K562 (cell line): ENCODE results near the gene WDR72. TPM values are rescaled to one million over a fixed set of nuclear protein-coding genes. Genes with fewer than 3 reads are reported as not detected.

Experiments
- ATAC-seq: fragments of 200-7000 bp; cut with Tn5 transposase; 3 replicates; pipeline ENCODE4 v1.9.1; 2020; ENCODE audit warnings: moderate library complexity
- BruUV-seq: library from RNA; stranded (reverse); fragments of 400-500 nt; replicated peaks from 2 replicates; lab custom pipeline; 2021; lab: Mats Ljungman, UMichigan
- CTCF ChIA-PET: fragments of 300-600 bp; formaldehyde crosslinking; extraction: SDS; loops from one replicate; lab custom pipeline; 2021; ENCODE audit warnings: low intra/inter-chr PET ratio; lab: Yijun Ruan, JAX
- POLR2A ChIA-PET: fragments of 300-600, 350-650 bp; sonication (Branson Sonifier 250); formaldehyde crosslinking; extraction: SDS; loops from one replicate; lab custom pipeline; 2021; ENCODE audit warnings: antibody characterized with exemption, inconsistent platforms; lab: Yijun Ruan, JAX
- DNase-seq, 4 experiments: peaks; one replicate each; pipeline versions ENCODE4 v3.0.0 to v3.0.0-alpha.2; 2011 to 2018; ENCODE audit warnings: low spot score in 3 of 4, mixed read lengths in 3 of 4; ENCODE audit errors: extremely low read depth in 1 of 4
- FAIRE-seq: peaks from 2 replicates; lab custom pipeline; 2011; peaks lifted over from hg19 to GRCh38; lab: Jason Lieb, UNC
- H2AFZ ChIP-seq: 2 replicates; pipeline ENCODE4 v1.6.0; 2011; ENCODE audit warnings: low read depth, low read length, control low read depth, inconsistent platforms
- H3K27ac ChIP-seq: fragments of 200-600 bp; 3 replicates; pipeline ENCODE4 v1.8.0; 2011; ENCODE audit warnings: low read depth, mild to moderate bottlenecking, control low read depth, inconsistent platforms, low read length, moderate library complexity, mixed read lengths; ENCODE audit errors: extremely low read depth
- H3K27me3 ChIP-seq, 2 experiments: fragments of 300-600 bp in 1 of 2; 2 replicates in 1 of 2; 3 replicates in 1 of 2; pipeline versions ENCODE4 v1.6.0 to v1.8.0; 2011; ENCODE audit warnings: inconsistent platforms in 2 of 2, low read length in 2 of 2, mild to moderate bottlenecking in 1 of 2, mixed read lengths in 1 of 2, moderate library complexity in 1 of 2; ENCODE audit not compliant: control insufficient read depth in 2 of 2, insufficient read depth in 2 of 2
- H3K36me3 ChIP-seq: fragments of 300-600 bp; 3 replicates; pipeline ENCODE4 v1.8.0; 2011; ENCODE audit warnings: mild to moderate bottlenecking, low read length, inconsistent platforms; ENCODE audit not compliant: control insufficient read depth, insufficient read depth
- H3K4me1 ChIP-seq, 2 experiments: fragments of 200-600 bp in 1 of 2; replicated peaks in 1 of 2; 2 replicates in 1 of 2; 3 replicates in 1 of 2; pipeline versions ENCODE4 v1.5.1 to v1.8.0; 2011; ENCODE audit warnings: inconsistent platforms in 2 of 2, low read length in 2 of 2, mild to moderate bottlenecking in 1 of 2, mixed read lengths in 1 of 2, moderate library complexity in 1 of 2; ENCODE audit not compliant: control insufficient read depth in 2 of 2, insufficient read depth in 2 of 2
- H3K4me2 ChIP-seq: 2 replicates; pipeline ENCODE4 v1.6.1; 2011; ENCODE audit warnings: low read length, control low read depth, inconsistent platforms, mixed read lengths; ENCODE audit not compliant: insufficient read depth
- H3K4me3 ChIP-seq: fragments of 200-600 bp; sonication (generic), shearing (Covaris generic); 2 replicates; pipeline ENCODE4 v1.5.1; 2016; ENCODE audit warnings: control low read depth, inconsistent platforms
- H3K79me2 ChIP-seq: fragments of 200-600 bp; 3 replicates; pipeline ENCODE4 v1.8.0; 2011; ENCODE audit warnings: low read length, inconsistent platforms; ENCODE audit not compliant: control insufficient read depth, insufficient read depth
- H3K9ac ChIP-seq, 2 experiments: 2 replicates each; pipeline versions ENCODE4 v1.6.0 to v1.6.1; 2011; ENCODE audit warnings: low read depth in 2 of 2, low read length in 2 of 2, control low read depth in 1 of 2, inconsistent platforms in 1 of 2, mild to moderate bottlenecking in 1 of 2, mixed read lengths in 1 of 2; ENCODE audit not compliant: insufficient read depth in 1 of 2
- H3K9me1 ChIP-seq: one replicate; pipeline ENCODE4 v1.6.0; 2011; ENCODE audit warnings: inconsistent platforms, mild to moderate bottlenecking, low read length, moderate library complexity; ENCODE audit not compliant: control insufficient read depth, insufficient read depth
- H3K9me3 ChIP-seq: replicated peaks from 2 replicates; pipeline ENCODE4 v1.5.1; 2011; ENCODE audit warnings: low read depth, low read length, inconsistent platforms; ENCODE audit not compliant: control insufficient read depth, insufficient read depth
- H4K20me1 ChIP-seq: replicated peaks from 2 replicates; pipeline ENCODE4 v1.6.1; 2011; ENCODE audit warnings: low read length, inconsistent platforms, mixed read lengths; ENCODE audit not compliant: control insufficient read depth, insufficient read depth
- KLF6 ChIP-seq: fragments of 250-450 bp; sonication (Bioruptor Pico); IDR thresholded peaks from 2 replicates; pipeline ENCODE4 v1.4.0; 2020; ENCODE audit warnings: mild to moderate bottlenecking, moderate library complexity, borderline replicate concordance
- MAFG ChIP-seq: fragments of 450-650 bp; conservative IDR thresholded peaks from 2 replicates; pipeline ENCODE4 v1.6.1; 2016; ENCODE audit warnings: missing genetic modification characterization, missing compliant biosample characterization
- MAFK ChIP-seq: IDR thresholded peaks from 2 replicates; pipeline ENCODE4 v1.6.1; 2011; ENCODE audit warnings: low read length, improper control_type of control experiment
- MTA2 ChIP-seq: fragments of 450-650 bp; IDR thresholded peaks from 2 replicates; pipeline ENCODE4 v1.6.1; 2016; ENCODE audit warnings: low read depth
- MYBL2 ChIP-seq, 2 experiments: fragments of 450-650 bp in 1 of 2; sonication (generic) in 1 of 2; formaldehyde crosslinking in 1 of 2; IDR thresholded peaks; 2 replicates each; pipeline versions ENCODE4 v1.6.1 to v1.8.1; 2017 to 2022; ENCODE audit warnings: borderline replicate concordance in 1 of 2, inconsistent platforms in 1 of 2, low read depth in 1 of 2, mild to moderate bottlenecking in 1 of 2, missing genetic modification reagents in 1 of 2, moderate library complexity in 1 of 2
- NFIX ChIP-seq: fragments of 250-450 bp; sonication (Bioruptor Pico); IDR thresholded peaks from 2 replicates; pipeline ENCODE4 v1.4.0; 2020; ENCODE audit warnings: low read depth, mild to moderate bottlenecking, moderate library complexity
- RB1 ChIP-seq: fragments of 450-650 bp; IDR thresholded peaks from 2 replicates; pipeline ENCODE4 v1.6.1; 2017; ENCODE audit warnings: low read depth, mild to moderate bottlenecking
- RUNX1 ChIP-seq: sonication (generic); IDR thresholded peaks from 2 replicates; pipeline ENCODE4 v1.6.1; 2016; ENCODE audit warnings: antibody characterized with exemption, low read depth
- SRSF3 ChIP-seq: fragments of 200-400 bp; formaldehyde crosslinking; IDR thresholded peaks from 2 replicates; pipeline ENCODE4 v1.6.1; 2016; ENCODE audit warnings: mild to moderate bottlenecking, low read length, moderate library complexity; ENCODE audit not compliant: insufficient read depth
- ZNF436 ChIP-seq: fragments of 250-450, 450-650 bp; sonication (Bioruptor Pico); formaldehyde crosslinking; IDR thresholded peaks from 2 replicates; pipeline ENCODE4 v1.7.0; 2020; ENCODE audit warnings: mild to moderate bottlenecking
- WGBS: fragments of 100-300 bp; shearing (Covaris generic); methylation state at CpG from one replicate; pipeline ENCODE4 v1.1.6; 2016; ENCODE audit warnings: low coverage, mixed read lengths; ENCODE audit not compliant: insufficient coverage; ENCODE audit errors: missing lambda C conversion rate; 5-methylcytosine and 5-hydroxymethylcytosine counted together
- in situ Hi-C: fragments of 300-500 bp; cut with MboI; formaldehyde crosslinking; loops from 4 replicates; pipeline ENCODE4 v1.15.0; 2018; ENCODE audit warnings: inconsistent platforms, mixed read lengths
- intact Hi-C: fragments of 100-400 bp; cut with micrococcal nuclease; formaldehyde crosslinking; loops from 2 replicates; pipeline ENCODE4 v1.14.2; 2022
- polyA plus RNA-seq, 8 experiments: library from polyadenylated mRNA; depleted of rRNA in 4 of 8; stranded (reverse) in 5 of 8; unstranded in 3 of 8; fragments of >200 nt; fragmentation: Nextera tagmentation in 2 of 8; fragmentation: Illumina TruSeq in 1 of 8; extraction: Ambion mirVana in 2 of 8; extraction: Trizol in 1 of 8; gene quantifications; 2 replicates each; pipeline versions ENCODE4 v1.2.1 to v1.2.3, GENCODE V29; 2011 to 2014; ENCODE audit warnings: inconsistent platforms in 1 of 8, missing spikeins in 1 of 8
- total RNA-seq, 7 experiments: library from RNA; depleted of rRNA in 6 of 7; stranded (reverse); fragments of >200 nt in 6 of 7; fragmentation: Illumina TruSeq in 2 of 7; extraction: Trizol in 2 of 7; gene quantifications; 2 replicates each; pipeline versions ENCODE4 v1.2.1 to v1.2.3, GENCODE V29; 2011 to 2021; ENCODE audit warnings: low replicate concordance in 1 of 7
- TF ChIP-seq, protein P1 (sequence below): sonication (generic); formaldehyde crosslinking; IDR thresholded peaks from 2 replicates; pipeline ENCODE4 v1.8.0; 2022; ENCODE audit warnings: mild to moderate bottlenecking, missing genetic modification reagents
- TF ChIP-seq, protein P2 (sequence below): fragments of 150-350 bp; conservative IDR thresholded peaks from 2 replicates; pipeline ENCODE4 v1.6.1; 2014; ENCODE audit warnings: low read length

WDR72 gene
- total and polyA plus RNA-seq, 9 of the 15 experiments (the other 6 are each of a cell fraction or from before 2014, with no cell fraction given): 0.01 TPM; not detected in 8

DNA sequence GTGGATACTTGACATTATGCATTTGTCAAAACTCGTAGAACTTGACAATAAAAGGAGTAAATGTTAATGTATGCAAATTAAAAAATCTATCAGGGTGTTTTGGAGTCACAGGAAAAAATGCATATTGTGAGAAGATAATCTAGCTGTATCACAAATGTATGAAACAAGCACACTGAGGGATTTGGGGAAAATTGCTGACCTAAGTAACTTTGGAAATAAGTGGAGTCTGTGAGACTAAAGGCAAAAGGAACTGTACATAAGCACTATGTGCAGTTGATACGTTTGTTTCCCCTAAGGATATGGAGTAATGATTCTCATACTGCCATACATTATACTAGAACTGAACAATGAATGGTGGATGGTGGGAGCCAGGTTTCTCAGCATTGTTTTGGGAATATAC, 43.2 kb upstream of the WDR72 start:
- H3K27ac ChIP-seq: no peak overlapping the region
- FAIRE-seq: no peak
- no peaks in the 10 kb centered on the region for H3K79me2 ChIP-seq
- no peaks in the 10 kb centered on the region for H3K27me3 ChIP-seq
- TF ChIP-seq MAFG (tag) (0 out of 2 replicates have a peak, but pooled peaks have one; percentile 15), RUNX1 (no peak), KLF6 (CRISPR knock-in tag) (no peak), MAFK (peak; percentile 40; the same call in 1 of the 2 replicates), MYBL2 (IDR thresholded peaks at IDR 0.05; ENCODE audit: low read depth) (no peak), MYBL2 (CRISPR knock-in tag; IDR thresholded peaks at IDR 0.05; ENCODE audit: borderline replicate concordance) (no peak)
- no peak overlapping the region for H2AFZ ChIP-seq
- ChIA-PET CTCF (no interaction called here), POLR2A (no interaction called here)
- H3K9ac ChIP-seq: no peak overlapping the region
- WGBS: 0% methylated on average over 2 of the region's 2 CpGs
- no peak for DNase-seq
- H3K36me3 ChIP-seq: no peaks in the 10 kb centered on the region
- no peak overlapping the region for H3K4me3 ChIP-seq
- no peak for ATAC-seq
- H3K9me1 ChIP-seq: no peaks in the 10 kb centered on the region
- in situ Hi-C loops (no loop called here), intact Hi-C loops (no loop called here)
- no TSS peak for BruUV-seq
- no peak overlapping the region for H3K4me2 ChIP-seq
- no peaks in the 10 kb centered on the region for H3K9me3 ChIP-seq
- no peaks in the 10 kb centered on the region for H4K20me1 ChIP-seq
- H3K4me1 ChIP-seq: no peaks in the 10 kb centered on the region

DNA sequence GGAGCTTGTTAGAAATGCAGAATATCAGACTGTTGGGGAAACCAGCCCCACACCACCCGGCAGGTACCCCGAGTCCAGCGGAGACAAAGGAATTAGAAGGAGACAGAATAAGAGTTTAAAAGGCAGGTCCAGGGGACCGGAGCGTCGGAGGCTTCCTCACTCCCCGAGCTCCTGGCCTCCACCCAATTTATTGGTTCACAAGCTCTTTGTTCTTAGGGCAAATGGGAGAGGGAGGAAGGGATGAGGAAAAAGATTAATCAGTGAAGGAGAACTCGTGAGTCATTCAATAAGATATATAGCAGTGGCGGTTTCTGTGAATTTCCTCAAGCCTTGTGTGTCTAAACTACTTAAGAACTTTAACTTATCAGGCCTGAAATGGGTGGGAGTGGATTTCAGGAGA, 32.1 kb upstream of the WDR72 start:
- ChIA-PET CTCF (no interaction called here), POLR2A (no interaction called here)
- no peaks in the 10 kb centered on the region for H3K4me1 ChIP-seq
- H4K20me1 ChIP-seq: no peaks in the 10 kb centered on the region
- H3K4me3 ChIP-seq: no peak overlapping the region
- no peak for FAIRE-seq
- H3K36me3 ChIP-seq: no peaks in the 10 kb centered on the region
- H3K9me3 ChIP-seq: no peaks in the 10 kb centered on the region
- H3K27ac ChIP-seq: no peak overlapping the region
- intact Hi-C loops (no loop called here), in situ Hi-C loops (no loop called here)
- no peak overlapping the region for H3K4me2 ChIP-seq
- 1% methylated on average over 9 of the region's 9 CpGs for WGBS
- no peaks in the 10 kb centered on the region for H3K27me3 ChIP-seq
- ATAC-seq: no peak
- H2AFZ ChIP-seq: no peak overlapping the region
- no TSS peak for BruUV-seq
- no peak for DNase-seq
- H3K9ac ChIP-seq: no peak overlapping the region
- H3K9me1 ChIP-seq: no peaks in the 10 kb centered on the region
- H3K79me2 ChIP-seq: no peaks in the 10 kb centered on the region
- TF ChIP-seq ZNF436 (CRISPR knock-in tag): no peak
- no peak for TF ChIP-seq RB1
- no peak for TF ChIP-seq SRSF3
- no peak for TF ChIP-seq NFIX (CRISPR knock-in tag)
- TF ChIP-seq, protein P1, sequence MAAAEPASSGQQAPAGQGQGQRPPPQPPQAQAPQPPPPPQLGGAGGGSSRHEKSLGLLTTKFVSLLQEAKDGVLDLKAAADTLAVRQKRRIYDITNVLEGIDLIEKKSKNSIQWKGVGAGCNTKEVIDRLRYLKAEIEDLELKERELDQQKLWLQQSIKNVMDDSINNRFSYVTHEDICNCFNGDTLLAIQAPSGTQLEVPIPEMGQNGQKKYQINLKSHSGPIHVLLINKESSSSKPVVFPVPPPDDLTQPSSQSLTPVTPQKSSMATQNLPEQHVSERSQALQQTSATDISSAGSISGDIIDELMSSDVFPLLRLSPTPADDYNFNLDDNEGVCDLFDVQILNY (CRISPR knock-in tag): no peak
- TF ChIP-seq, protein P2, sequence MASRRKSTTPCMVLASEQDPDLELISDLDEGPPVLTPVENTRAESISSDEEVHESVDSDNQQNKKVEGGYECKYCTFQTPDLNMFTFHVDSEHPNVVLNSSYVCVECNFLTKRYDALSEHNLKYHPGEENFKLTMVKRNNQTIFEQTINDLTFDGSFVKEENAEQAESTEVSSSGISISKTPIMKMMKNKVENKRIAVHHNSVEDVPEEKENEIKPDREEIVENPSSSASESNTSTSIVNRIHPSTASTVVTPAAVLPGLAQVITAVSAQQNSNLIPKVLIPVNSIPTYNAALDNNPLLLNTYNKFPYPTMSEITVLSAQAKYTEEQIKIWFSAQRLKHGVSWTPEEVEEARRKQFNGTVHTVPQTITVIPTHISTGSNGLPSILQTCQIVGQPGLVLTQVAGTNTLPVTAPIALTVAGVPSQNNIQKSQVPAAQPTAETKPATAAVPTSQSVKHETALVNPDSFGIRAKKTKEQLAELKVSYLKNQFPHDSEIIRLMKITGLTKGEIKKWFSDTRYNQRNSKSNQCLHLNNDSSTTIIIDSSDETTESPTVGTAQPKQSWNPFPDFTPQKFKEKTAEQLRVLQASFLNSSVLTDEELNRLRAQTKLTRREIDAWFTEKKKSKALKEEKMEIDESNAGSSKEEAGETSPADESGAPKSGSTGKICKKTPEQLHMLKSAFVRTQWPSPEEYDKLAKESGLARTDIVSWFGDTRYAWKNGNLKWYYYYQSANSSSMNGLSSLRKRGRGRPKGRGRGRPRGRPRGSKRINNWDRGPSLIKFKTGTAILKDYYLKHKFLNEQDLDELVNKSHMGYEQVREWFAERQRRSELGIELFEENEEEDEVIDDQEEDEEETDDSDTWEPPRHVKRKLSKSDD: no peak
- no peak for TF ChIP-seq MTA2
